Stimulated activated CD4-positive, alpha-beta T cell treated with anti-CD3 and anti-CD28 coated beads, Interleukin-15, amount 100 ng/mL, for 24 hours (primary cell): ENCODE measurements around the gene COQ2.
"Not testable (repeated sequence)": the region's sequence is repeated elsewhere in the genome, so short reads cannot be mapped to it uniquely, and the experiment has no call there.

Experiments
- DNase-seq: peaks from one replicate; pipeline ENCODE4 v3.0.0-alpha.2; 2020

COQ2 gene, protein sequence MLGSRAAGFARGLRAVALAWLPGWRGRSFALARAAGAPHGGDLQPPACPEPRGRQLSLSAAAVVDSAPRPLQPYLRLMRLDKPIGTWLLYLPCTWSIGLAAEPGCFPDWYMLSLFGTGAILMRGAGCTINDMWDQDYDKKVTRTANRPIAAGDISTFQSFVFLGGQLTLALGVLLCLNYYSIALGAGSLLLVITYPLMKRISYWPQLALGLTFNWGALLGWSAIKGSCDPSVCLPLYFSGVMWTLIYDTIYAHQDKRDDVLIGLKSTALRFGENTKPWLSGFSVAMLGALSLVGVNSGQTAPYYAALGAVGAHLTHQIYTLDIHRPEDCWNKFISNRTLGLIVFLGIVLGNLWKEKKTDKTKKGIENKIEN

DNA sequence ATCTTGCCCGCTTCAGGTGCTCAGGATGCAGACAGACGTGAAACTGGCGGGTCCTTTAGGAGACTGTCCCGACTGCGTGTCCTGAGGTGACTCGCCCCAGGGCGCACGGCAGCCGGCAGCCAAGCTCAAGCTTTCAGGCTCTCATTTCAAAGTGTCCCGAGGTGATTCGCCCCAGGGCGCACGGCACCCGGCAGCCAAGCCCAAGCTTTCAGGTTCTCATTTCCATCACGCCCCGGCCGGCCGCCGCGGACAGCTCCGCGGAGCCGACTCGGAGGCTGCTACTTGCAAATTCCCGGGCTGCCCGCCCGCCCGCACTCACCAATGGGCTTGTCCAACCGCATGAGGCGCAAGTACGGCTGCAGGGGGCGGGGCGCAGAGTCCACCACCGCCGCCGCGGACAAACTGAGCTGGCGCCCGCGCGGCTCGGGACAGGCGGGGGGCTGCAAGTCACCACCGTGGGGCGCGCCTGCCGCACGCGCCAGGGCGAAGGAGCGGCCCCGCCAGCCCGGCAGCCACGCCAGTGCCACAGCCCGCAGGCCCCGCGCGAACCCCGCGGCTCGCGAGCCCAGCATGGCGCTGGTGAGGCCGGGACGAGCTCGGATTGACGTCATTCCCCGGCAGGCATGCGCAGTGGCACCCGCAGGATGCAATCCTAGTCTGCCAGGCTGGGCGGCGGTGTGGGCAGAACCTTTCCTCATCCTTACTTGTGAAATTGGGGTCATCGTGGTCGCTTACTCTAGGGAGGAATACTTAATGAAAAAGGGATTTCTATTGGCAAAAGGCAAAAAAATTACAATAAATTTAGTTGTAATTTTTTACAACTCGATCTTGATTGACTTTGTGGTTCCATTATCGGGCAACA lies at the start of gene COQ2:
TSS of gene COQ2 (minus strand) at position 606 of the 862 bp plus-strand sequence. CDS start at position 572, 34 bp downstream.
- DNase-seq = peak; percentile 98

DNA sequence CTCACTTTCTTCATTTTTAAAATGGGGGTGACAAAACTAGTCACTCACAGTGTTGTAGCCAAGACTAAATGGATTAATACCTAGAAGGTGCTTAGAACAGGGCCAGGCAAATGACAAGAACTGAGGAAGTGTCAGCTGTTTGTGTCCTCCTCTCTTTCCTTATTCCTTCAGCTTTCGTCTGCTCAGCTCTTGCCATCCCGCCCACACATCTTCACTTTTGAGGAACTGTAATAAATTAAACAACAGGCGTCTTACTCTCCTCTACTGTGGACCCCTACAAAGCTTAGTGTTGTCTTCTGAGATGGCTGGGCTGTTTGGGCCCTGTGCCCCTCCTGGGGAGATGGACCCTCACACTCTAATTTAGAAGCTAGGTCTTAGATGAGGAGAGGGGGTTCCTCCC lies 47.4 kb upstream of the COQ2 start:
- DNase-seq = no peak

DNA sequence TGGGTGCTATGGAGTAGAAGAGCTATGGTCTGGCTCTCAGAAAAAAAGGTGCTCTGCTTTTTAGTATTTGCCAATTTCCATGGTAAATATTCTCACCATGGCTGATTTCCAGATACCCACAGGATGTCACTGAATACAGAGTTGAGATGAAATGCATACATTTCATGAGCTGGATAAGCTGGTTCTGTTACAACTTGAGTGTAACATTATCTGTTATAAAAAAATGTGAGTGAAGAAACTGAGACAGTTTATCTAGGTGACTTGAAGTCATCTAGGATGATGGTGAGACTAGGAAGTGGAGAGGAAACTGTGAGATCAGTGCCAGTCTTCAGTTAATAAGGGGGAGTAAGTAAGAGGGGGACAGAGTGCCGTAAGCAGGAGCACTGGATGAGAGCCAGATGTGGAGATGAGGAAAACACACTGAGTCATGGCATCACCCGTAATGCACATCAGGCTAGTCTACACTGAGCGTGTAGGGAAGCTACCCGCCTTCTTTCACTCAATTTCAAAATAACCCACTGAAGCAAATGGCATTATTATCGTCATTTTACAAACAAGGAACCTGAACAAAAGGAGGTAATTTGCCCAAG lies 45.0 kb upstream of the COQ2 start:
- no peak for DNase-seq

DNA sequence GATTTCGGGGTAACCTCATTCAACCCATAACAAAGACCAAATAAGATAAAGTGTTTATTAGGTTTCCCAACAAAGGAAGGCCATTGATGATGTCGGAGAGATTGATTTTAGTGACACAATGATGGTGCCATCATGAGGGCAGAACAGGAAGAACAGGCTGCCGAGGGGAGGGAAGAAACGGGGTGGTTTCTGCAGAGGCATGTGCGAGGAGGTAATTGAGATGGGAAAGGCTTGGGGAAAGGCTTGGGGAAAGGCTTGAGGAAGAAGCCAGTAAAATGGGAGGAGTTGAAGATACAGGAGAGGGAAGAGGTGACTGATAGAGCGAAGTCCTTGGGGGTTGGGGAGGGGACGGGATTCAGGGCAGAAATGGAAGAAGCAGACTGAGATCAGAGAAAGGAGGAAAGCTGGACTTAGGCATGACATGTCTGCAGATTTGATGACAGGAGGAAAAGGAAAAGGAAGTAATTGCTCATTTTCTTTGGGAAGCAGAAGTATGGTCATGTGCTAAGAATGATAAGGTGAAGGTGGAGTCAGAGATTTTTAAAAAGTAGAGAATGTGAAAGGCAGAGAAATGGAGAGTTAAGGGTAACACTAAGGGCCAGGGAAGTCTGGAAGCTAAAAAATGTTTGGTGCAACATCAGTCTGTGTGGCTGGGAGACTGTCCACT lies 44.1 kb upstream of the COQ2 start:
- no peak for DNase-seq

DNA sequence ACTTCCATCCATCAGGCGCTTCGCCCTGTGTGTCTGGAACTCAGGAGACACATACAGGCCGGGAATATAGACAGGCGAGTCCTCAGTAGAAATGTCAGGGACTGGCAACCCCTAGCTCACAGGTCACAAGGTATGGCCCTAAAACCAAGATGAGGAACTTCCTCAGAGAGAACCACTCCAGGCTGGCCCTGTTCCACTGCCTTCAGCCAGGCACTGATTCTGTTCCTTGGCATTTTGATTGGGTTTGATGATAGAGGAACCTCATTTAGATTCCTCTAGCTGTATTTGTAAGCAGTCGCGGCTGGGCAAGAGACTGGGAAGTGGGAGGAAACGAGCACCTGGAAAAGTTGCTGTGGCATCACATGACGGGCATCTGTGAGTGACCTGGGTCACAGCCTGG lies 41.9 kb upstream of the COQ2 start:
- no peak for DNase-seq

DNA sequence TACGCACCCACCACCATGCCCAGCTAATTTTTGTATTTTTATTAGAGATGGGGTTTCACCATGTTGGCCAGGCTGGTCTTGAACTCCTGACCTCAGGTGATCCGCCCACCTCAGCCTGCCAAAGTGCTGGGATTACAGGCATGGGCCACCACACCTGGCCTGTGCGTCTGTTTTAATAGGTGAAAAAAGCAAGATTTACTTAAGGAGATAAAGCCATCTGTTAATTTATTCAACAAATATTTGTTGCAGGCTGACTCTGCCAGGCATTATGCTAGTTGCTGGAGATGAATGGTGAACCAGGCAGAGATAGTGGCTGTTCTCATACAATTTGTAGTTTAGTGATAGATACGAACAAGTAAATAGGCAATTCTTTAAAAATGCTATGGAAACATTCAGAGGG lies 40.7 kb upstream of the COQ2 start:
- DNase-seq = not testable (repeated sequence)

DNA sequence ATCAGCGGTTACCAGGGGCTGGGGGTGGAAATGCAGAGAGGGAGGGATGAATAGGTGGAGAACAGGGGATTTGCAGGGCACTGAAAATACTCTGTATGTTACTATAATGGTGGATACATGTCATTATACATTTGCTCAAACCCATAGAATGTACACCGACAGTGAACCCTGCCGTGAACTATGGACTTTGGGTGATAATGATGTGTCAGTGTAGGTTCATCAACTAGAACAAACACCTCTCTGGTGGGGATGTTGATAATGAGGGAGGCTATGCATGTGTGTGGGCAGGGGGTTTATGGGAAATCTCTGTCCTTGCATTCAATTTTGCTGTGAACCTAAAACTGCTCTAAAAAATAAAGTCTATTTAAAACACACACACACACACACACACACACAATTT lies 38.5 kb upstream of the COQ2 start:
- DNase-seq = no peak

DNA sequence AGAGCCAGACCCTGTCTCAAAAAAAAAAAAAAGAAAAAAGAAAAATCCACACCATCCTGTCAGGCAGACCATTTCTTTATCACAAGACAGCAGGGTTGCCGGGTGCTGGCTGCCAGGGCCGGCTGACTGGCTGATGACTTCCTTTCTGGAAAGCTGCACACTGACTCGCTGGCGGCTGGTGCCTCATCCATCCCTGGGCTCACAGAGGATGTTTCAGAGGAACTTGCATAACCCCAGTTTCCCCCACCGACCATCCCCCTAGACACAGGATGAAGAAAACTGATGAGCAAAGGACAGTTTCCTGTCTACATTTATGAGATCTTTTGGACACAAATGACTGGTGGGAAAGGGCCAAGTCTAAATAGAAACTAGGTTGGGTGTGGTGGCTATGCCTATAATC lies 36.0 kb upstream of the COQ2 start:
- DNase-seq = peak; percentile 41

DNA sequence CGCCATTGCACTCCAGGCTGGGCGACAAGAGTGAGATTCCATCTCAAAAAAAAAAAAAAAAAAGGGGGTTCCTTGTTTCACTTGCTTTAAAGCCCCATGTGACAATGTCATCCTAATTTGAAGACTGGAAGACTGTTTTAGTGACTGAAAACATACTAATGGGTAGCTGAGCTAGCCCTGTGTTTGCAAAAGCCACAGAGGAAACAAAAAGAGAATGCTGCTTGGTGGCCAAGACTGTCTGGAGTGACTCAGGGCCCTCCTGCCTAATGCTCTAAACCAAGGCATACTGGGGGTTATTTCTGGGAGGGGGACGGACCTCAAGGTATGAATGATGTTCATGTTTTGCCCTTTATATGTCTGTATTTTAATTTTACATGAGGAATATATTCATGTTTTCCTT lies 34.1 kb upstream of the COQ2 start:
- DNase-seq = no peak

DNA sequence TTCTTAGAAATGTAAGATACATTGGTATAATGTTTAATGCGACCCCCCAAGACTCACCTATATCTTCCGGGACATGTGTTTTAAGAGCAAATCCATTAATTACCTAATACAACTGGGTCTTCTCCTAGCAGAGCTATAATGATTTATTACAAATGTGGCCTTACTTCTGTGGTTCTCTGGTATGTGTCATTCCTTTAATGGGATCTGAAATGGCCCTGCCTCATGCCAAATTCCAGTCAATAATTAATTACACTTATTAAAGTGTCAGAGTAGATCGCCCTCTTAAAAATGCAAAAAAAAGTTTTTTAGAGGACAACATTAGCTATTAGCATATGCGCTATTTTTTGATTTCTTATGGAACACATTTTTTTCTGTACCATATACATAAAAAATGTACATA lies 33.1 kb upstream of the COQ2 start:
- no peak for DNase-seq

DNA sequence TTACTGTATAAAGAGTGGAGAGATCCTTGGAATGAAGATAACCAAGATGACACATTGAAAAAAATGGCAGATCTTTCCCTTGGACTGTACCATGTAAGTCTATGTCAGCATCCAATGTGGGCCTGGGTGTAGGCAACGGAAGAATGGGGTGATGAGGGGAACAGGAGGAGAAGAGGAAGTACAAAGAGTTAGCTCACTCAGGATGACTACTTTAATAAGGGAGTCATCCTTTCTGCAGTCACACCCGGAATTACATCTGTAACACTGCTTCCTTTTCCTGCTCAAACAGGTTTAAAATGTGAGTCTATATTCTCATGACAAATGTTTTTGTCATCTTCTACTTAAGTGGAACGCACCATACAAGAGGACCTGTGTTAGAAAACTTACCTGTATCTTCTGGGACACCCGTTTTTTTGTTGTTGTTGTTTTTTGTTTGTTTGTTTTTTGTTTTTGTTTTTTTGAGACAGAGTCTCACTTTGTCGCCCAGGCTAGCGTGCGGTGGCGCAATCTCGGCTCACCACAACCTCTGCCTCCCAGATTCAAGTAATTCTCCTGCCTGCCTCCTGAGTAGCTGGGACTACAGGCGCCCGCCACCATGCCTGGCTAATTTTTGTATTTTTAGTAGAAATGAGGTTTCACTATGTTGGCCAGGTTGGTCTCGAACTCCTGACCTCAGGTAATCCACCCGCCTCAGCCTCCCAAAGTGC lies 32.0 kb upstream of the COQ2 start:
- DNase-seq = no peak

DNA sequence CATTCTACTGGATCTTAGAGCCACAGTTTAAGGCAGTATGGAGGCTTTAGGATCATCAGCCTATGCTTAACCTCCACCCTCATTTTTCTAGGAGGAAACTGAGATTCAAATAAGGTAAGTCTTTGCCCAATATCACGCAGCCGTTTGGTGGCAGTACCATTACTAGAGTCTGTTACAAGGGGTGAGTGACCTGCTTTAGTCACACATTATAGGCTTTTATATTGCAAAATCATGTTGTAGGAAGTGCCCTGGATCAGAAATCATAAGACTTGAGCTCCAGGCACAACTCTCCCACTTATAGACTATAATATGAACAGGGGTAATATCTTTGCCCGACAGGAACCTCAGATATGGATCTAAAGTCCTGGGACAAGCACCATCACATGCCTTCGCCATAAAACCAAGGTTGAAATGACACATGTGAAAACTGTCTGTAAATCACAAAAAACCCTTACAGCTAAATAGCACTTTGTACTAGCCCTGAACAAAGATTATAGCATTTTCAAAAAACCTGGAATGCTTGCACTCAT lies 30.8 kb upstream of the COQ2 start:
- no peak for DNase-seq

DNA sequence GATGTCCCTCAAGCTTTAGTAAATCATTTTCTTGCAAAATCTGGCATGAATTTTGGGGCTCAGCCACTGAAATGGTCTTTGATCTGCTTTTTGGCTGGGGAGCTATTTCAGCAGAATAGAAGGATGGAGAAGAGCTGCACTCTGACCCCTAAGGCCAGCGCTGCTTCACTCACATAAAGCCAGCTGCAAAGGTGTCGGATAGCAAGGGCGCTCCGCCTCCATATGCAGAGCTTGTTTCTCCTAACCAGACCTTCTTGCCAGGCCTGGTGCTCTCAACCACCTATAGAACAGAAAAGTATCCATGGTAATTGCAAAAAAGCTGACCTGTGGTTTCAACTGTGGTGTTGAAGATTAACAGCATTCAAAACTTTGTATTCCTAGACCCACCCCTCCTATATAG lies 24.1 kb upstream of the COQ2 start:
- no peak for DNase-seq

DNA sequence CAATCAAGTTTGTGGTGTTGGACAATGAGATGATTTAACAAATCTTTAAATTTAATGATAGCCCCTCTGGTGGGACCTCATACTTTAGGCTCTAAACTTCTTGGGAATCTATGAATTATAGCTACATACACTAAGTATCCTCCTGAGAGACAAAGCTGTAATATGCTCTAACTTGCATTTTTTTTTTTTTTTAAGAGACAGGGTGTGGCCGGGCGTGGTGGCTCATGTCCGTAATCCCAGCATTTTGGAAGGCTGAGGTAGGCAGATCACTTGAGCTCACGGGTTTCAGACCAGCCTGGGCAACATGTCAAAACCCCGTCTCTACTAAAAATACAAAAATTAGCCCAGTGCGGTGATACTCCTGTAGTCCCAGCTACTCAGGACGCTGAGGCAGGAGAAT lies 23.3 kb upstream of the COQ2 start:
- no peak for DNase-seq

DNA sequence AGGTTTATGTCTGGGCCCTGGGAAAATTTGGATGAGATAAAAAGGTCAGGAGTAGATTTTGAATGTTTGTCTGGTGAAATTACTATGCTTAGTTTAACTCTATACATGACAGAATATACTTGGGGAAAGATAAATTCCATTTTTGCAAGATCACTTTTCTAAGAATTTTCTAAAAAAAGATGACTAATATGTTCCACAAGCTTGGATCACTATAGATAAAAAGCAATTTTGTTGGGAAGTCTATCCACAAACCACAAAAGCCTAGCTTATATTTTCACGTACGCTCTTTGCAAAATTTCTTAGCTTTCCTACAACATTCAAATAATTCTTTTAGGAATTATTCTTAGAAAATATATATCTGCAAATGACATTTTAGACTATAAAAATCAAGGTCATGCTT lies 20.6 kb upstream of the COQ2 start:
- no peak for DNase-seq

DNA sequence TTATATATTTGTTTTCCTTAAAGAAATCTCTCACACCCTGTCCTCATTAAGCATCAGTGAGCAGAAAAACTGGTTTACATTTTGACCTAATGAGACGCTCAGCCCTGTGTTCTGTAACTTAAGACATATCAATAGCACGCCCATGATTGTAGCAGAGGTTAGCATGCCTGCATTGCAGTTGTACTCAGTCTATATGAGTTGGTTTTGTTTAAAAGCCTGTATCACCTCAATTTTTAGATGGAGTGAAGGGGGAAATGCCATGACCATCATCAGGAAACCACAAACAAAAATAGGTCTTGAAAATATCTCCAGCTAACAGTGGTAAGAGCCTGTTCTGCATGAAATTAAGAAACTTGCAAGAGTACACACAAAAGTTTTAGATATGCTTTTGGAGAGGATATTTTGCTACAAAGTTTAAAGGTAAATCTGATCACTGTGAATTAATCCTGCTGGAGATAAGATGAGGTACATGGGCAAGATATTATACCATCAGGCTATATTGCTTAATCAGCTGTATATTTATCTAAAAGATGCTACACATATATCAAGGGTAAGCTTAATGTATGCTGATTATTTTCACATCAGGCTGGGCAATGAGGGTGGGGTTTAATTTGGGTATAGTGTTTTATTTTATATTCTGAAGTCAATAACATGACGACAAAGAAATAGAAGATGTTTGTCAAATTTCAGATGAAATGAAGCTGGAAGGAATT lies 13.1 kb upstream of the COQ2 start:
- DNase-seq = no peak

DNA sequence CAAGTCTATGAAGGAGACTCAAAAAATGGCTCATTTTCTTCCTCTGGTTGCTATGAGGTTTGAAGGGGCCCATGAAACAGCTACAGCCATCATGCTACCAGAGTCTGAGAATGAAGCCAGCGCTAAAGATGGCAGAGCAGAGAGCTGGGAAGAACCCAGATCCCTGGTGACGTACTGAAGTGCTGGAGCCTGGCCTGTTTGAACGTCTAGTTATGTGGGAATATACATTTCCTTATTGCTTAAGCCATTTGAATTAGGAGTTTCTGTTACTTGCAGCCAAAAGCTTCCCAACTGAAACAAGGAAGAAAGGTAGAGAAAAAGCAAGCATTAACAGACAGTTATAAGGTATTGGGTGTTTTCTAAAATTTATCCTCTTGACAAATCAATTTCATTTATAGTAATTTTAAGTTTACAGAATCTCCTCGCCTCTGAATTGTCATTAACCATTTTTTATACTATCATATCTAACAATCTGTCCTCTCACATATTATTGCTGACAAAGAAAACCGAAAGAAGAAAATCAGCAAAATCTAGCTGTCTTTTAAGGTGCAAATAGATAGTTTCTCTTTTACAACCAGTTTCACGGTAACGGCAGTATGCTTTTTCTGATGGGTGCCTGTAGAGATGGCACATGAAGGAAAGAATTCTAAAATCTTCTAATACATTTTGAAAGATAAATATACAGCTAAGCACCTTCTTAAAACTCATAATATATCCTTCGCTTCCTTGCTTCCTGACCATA lies 8.9 kb upstream of the COQ2 start:
- no peak for DNase-seq

DNA sequence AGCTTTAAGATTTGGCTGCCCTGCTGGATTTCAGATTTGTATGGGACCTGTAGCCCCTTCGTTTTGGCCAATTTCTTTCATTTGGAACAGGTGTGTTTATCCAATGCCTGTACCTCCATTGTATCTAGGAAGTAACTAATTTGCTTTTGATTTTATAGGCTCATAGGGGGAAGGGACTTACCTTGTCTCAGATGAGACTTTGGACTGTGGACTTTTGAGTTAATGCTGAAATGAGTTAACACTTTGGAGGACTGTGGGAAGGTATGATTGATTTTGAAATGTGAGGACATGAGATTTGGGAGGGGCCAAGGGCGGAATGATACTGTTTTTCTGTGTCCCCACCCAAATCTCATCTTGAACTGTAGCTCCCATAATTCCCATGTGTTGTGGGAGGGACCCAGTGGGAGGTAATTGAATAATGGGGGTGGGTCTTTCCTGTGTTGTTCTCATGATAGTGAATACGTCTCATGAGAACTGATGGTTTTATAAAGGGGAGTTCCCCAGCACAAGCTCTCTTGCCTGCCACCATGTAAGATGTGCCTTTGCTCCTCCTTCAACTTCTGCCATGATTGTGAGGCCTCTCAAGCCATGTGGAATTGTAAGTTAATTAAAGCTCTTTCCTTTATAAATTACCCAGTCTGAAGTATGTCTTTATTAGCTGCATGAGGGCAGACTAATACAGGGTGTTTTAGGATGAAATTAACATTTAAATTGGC lies 5.6 kb upstream of the COQ2 start:
- not testable (repeated sequence) for DNase-seq

DNA sequence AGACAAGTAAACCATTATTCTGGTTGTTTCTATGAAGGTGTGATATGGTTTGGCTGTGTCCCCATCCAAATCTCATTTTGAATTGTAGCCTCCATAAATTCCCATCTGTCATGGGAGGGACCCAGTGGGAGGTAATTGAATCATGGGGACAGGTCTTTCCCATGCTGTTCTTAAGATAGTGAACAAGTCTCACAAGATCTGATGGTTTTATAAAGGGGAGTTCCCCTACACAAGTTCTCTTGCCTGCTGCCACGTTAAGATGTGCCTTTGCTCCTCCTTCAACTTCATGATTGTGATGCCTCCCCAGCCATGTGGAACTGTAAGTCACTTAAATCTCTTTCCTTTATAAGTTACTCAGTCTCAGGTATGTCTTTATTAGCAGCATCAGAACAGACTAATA lies 3.8 kb upstream of the COQ2 start:
- DNase-seq = not testable (repeated sequence)

DNA sequence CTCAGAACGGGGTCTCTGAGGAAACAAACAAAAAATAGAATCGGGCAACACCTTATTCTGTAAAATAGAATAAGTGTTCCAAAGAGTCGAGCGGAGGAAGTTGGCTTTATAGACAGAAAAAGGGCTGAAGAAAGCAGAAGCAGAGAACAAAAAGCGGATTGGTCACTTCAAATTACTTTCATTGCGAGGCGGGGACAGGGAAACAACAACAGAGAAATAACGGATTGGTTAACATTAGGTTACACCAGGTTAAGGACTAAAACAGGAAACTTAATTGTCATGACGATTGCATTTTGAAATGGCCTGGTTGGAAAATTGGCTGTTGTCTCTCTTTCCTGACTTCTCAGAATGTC lies 433 bp upstream of the COQ2 start:
- peak; percentile 18 for DNase-seq
